Right renal pelvis (tissue), 4 donors: ENCODE results near the gene SLC9A9. TPM values are rescaled to one million over a fixed set of nuclear protein-coding genes. Genes with fewer than 3 reads are reported as not detected.
"Not testable (repeated sequence)": the region's sequence is repeated elsewhere in the genome, so short reads cannot be mapped to it uniquely, and the experiment has no call there.

Source experiments
- DNase-seq, 4 donors: peaks; one replicate each; pipeline ENCODE4 v3.0.0-alpha.2; 2013; ENCODE audit warnings: low read depth in 4 of 4, low spot score in 3 of 4, missing footprints in 1 of 4
- polyA plus RNA-seq, 4 donors: library from polyadenylated mRNA; unstranded; fragments of 120-200 nt; gene quantifications; one replicate each; pipeline ENCODE4 v1.2.1, GENCODE V29; 2013; ENCODE audit not compliant: insufficient read length in 4 of 4

SLC9A9 gene
- polyA plus RNA-seq, 4 donors: 4.9 to 8.0 (median 6.0) TPM

DNA sequence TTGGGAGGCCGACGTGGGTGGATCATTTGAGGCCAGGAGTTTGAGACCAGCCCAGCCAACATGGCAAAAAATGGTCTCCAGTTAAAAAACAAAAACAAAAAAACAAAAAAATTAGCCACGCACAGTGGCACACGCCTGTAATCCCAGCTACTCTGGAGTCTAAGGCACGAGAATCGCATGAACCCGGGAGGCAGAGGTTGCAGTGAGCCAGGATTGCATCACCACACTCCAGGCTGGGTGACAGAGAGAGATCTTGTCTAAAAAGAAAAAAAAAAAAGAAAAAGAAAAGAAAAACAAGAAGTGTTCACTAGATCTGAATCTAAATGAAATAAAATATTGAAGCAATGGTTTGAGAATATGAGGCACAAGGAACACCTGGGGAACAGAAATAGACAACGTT is 36.7 kb downstream of the SLC9A9 start:
- DNase-seq: no peak

DNA sequence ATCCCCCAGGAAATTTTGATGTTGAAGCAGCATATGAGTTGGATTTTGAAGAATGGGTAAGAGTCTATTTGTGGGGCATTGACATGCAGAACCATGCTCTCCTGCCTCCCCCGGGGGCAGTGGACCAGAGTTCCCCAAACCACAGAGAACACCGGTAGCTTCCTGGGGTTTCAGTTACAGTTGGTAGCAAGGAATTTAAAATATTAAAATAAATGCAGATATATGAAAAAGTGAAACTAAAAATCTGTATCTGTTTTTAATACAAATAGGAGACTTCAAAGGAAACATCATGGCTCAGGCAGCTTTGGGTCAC is 37.4 kb downstream of the SLC9A9 start:
- DNase-seq: no peak

DNA sequence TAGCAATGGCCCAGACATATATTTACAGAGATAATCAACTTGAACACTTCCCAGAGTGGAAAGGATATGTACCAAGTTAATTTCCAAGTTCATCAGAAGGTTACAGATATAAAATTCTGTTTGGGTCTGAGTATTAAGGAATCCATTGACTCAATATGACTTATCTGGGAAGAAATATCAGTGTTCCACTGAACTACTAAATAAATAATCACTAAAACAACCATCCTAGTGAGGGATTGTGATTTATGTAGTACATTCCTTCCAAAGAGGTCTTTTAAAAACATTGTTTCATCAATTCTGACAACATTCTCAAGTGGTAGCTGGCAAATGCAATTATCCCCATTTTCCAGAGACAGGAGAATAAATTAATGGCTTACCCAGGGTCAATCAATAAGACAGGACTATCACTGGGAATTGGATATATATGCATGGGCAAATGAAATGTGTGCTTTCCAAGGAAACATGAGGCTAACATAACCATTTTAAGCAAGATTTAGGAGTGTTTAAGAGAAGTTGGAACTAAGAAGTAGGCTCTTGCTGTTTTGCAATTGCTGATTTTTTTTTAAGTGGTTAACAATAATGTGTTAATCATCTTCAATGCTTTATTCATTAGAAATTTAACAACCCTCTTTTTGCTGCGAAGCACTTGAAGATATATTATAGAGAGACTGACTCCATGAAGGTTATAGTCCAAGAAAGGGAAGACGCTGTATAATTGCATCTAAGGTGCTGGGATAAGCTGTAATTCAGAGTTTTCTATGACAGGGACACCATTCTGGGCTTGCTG is 37.9 kb downstream of the SLC9A9 start:
- DNase-seq: no peak

GRCh38 chr3:143809121-143809621 is 39.1 kb downstream of the SLC9A9 start:
- peak in 2 of 4 donors; percentile 33 to 48 for DNase-seq

DNA sequence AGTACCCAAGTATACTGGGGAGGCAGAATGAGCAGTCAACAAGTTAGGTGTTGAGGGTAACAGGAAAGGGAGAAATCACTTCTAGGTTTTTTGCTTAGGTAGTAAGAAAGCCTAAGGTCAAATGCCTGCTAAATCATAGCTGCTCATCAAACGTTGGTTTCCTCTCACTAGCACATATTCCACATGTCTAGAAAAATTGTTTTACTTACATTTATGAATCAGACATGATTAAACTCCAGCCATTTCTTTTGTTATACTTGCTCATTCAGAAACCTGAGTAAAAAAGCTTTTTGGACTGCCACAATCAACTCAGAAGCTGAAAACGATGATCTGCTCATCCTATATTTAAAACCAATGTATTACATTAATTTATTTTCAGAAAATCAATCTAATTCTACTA is 40.2 kb downstream of the SLC9A9 start:
- DNase-seq: no peak

DNA sequence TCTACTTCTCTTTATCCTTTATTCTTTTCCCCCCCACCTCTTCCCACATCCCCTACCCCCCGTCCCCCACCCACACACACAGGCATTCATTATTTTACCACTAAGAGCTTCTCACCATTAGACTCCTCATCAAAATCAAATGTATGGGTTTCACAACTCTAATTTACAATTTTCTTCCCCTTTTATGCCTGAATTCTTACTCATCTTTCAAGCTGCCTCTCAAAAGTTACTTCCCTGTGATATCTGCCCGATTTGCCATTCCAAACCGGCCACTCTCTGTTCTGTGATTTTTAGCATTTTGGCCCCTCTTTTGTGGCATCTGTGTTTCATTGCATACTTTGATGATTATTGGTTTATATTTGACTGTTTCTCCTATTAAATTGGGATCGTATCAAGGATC is 42.2 kb downstream of the SLC9A9 start:
- no peak for DNase-seq

DNA sequence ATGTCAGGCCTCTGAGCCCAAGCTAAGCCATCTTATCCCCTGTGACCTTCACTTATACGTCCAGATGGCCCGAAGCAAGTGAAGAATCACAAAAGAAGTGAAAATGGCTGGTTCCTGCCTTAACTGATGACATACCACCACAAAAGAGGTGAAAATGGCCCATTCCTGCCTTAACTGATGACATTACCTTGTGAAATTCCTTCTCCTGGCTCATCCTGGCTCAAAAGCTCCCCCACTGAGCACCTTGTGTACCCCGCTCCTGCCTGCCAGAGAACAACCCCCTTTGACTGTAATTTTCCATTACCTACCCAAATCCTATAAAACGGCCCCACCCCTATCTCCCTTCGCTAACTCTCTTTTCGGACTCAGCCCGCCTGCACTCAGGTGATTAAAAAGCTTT is 42.8 kb downstream of the SLC9A9 start:
- not testable (repeated sequence) for DNase-seq

DNA sequence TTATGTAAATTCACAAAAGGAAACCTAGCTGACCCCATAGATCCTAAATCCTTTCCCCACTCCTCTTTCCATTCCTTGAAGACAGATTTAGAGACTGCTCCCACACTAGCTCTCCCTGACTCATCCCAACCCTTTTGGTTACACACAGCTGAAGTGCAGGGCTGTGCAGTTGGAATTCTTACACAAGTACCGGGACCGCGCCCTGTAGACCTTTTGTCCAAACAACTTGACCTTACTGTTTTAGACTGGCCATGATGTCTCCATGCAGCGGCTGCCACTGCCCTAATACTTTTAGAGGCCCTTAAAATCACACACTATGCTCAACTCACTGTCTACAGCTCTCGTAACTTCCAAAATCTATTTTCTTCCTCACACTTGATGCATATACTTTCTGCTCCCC is 47.2 kb downstream of the SLC9A9 start:
- DNase-seq: not testable (repeated sequence)

DNA sequence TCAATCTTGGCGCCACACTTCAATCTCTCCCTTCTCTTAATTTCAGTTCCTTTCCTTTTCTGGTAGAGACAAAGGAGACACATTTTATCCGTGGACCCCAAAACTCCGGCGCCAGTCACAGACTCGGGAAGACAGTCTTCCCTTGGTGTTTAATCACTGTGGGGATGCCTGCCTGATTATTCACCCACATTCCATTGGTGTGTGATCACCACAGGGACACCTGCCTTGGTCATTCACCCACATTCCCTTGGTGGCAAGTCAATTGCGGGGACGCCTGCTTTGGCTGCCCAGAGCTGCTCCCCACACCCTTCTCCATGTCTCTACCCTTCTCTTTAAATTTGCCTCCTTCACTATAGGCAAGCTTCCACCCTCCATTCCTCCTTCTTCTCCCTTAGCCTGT is 50.1 kb downstream of the SLC9A9 start:
- DNase-seq: not testable (repeated sequence)

- no peak for DNase-seq
Observed at GRCh38 chr3:143795874-143796273, 52.4 kb downstream of the SLC9A9 start.

DNA sequence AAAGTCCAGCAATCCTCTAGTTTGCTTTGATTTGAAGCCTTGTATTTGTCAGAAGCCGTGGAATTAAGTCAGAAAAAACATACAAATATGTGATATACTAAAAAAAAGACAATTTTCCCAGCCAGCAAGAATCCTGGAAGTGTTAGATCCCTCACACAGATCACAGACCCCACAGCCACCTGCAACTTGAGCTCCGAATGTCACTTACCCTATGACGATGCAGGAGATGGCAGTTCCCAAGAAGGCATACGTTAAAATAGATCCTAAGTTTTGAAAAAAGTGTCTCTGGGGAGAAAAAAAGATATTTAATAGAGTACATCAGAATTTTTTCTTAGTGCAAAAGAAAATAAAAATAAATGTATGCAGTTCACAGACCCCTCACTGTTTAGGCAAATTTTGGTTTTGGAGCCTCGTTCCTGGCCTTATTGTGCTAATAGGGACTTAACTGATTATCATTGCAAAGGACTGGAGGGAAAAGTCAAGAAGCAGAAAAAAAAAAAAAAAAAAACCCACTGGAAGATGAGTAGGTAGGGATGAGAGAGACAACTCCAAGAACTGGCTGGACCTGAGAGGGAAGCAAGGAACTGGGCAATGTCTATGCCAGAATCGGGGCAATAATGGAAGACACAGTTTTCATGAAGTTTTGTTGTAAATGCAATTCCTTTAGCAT is 53.3 kb downstream of the SLC9A9 start:
- DNase-seq: no peak

GRCh38 chr3:143793971-143794370 is 54.3 kb downstream of the SLC9A9 start:
- no peak for DNase-seq

DNA sequence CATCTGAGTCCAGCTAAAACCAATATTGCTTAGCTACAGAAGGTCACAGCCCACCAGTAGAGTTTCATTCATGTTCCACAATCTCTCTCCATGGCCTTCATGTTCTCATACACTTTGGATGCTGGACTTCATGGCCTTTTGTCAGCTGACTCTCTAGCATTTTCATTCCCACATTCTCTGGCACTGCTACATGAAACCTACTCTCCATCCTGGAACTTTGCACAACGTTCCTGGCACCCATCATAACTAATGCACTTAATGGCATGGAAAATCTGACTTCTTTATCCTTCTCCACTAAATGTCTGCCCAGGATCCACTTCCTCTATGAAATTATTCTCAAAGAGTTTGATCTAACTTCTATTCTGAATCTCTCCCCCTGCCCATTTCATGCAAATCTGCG is 56.9 kb downstream of the SLC9A9 start:
- no peak for DNase-seq

DNA sequence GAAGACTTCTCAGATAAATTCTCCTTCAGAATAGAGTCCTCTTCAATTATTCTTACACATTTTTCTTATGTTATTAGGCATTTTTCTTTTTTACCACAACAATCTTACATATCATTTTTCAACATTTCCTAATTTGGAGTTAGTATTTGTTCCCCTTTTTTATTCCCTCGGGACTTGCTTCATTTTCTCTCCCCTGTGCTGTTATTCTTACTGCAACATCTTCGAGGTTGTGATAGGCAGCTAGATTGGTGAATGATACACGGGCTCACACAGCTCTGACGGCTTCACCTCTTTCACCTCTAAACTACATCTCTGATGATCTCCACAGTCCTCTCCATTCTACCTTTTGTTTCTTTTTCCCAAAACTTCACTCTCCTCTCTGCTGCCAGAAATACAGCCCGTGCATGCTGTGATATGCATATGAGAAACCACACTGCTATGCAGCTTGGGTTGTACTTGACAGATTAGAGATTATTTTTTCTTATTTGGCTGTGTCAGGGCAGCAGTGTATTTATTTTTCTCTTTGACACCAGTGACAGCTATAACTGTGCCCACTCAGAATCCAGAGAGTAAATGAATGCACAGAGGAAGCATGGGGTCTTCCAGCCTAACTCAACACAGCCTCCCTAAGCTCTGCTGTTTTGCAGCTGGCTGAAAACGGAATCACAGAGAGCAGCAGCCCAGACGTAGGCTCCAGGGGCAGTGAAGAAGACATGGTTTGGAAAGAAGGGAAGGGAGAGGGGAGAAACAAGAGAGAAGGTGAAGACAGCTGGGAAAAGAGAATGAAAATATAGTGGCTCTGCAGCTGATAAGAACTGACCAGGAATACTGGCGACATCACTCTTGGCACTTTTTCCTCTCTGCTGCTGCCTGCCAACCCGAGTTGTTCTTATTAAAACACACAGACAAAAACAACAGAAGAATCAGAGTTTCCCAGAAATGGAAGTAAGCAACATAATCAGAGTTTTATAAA is 61.8 kb downstream of the SLC9A9 start:
- DNase-seq: no peak

- no peak for DNase-seq
Observed at GRCh38 chr3:143784446-143784845, 63.8 kb downstream of the SLC9A9 start.

DNA sequence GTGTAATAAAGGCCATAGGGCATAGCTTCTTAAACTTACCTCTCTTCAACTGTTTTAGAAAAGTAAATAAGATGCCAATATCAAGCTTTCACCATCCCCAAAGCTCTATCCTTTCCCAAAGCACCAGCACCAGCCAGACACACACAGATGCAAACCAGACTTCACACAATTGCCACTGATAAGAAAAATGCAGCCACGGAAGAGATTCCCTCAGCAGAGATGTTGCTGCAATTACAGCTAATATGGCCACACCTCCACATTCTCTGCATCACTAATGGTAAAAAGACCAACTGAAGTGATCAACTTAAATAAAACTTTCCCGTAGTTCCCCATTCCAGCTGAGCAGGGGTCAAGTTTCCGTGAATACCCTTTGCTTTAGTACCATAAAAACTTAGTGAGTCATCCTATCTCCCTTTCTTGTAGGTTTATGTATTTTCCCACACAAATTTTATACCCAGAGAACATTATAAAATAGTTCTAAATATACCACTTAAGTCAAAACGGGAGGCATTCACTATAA is 64.4 kb downstream of the SLC9A9 start:
- DNase-seq: no peak

- DNase-seq: peak in 1 of 4 donors; percentile 42
Observed at GRCh38 chr3:143775459-143775858, 72.8 kb downstream of the SLC9A9 start.

DNA sequence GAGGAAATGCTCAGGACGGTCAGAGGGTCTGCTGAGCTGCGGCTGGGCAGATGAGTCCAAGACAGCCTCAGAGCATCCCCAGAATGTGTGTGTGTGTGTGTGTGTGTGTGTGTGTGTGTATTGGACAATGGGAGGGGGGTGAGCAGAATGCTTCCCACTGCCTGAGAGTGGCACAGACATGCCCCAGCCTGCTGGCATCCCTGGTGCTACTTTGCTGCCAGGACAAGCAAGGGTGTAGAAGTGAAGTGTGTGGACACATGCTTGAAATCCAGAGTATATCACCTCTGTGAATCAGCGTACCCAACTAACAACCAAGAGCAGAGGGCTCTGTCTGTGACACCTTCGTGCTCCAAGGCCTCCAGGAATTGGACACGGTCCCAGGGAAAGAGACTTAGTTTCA is 76.3 kb downstream of the SLC9A9 start:
- DNase-seq: no peak

DNA sequence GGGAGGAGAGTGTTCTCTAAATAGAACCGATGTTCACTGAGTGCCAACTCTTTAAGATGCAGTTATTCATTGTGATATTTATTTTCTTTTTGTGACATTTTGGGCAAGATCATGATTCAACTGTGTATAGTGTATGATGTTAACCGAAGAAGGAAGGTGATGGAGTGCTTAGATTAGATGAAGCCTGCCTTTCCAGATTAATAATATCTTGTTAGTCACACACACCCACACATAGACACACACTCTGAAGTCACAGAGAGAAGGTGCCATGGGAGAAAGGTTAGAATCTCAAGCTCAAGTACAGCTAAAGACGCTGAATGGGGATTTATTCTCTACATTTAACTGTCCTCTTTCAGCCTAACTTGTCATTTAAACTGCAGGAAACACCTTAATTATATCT is 77.0 kb downstream of the SLC9A9 start:
- no peak for DNase-seq

- DNase-seq: no peak
Observed at GRCh38 chr3:143770391-143770790, 77.9 kb downstream of the SLC9A9 start.

DNA sequence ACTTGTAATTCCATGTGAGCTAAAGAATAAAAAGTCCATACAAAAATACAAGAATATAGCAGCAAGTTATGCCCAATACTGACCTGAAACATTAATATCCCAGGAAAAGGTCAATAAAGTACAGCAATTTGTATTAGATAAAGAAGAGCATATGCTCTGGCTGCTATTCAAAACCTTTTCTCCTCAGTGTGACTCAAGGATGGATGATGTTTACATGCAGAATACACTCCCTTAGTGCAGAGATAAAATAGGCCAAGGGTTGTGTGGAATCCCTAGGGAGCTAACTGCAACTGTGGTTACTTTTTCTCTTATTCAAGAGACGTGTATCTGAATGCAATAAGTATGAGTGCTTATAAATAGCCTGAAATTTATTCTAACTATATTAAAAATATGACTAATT is 78.7 kb downstream of the SLC9A9 start:
- no peak for DNase-seq
